Esophagus squamous epithelium (tissue), 4 donors: ENCODE results near the gene NEDD4.

ENCODE experiments used
- POLR2A ChIP-seq, 4 donors: fragments of 450-650 bp; IDR thresholded peaks; one replicate each; pipeline ENCODE4 v1.6.1; 2017; ENCODE audit warnings: antibody characterized with exemption in 4 of 4, mild to moderate bottlenecking in 4 of 4, moderate library complexity in 3 of 4
- TF ChIP-seq, protein P1 (sequence below), 6 experiments: fragments of 450-650 bp in 4 of 6; fragments of 200-600 bp in 2 of 6; sonication (generic) in 2 of 6; IDR thresholded peaks; one replicate each; pipeline ENCODE4 v1.5.1; 2016 to 2019; ENCODE audit warnings: antibody characterized with exemption in 6 of 6, mild to moderate bottlenecking in 4 of 6, moderate library complexity in 4 of 6

DNA sequence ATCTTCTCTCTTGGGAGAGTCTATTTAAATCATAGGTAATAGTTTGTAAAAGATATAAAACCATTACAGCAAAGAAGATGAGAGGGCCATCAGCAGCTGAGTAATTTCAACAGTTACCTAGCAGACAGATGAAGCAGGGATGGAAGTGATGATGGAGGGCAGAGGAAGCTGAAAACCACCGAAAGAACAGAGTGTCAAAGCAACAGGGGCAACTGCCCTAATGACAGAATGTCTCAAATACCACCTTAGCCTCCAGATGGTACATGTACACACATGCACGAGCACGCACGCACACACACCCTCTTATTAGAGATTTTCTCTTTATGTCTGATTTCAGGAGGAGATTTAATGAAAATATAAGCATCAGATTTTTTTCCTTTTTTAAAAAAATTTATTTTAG lies 64.5 kb downstream of the NEDD4 start:
- TF ChIP-seq, protein P1, sequence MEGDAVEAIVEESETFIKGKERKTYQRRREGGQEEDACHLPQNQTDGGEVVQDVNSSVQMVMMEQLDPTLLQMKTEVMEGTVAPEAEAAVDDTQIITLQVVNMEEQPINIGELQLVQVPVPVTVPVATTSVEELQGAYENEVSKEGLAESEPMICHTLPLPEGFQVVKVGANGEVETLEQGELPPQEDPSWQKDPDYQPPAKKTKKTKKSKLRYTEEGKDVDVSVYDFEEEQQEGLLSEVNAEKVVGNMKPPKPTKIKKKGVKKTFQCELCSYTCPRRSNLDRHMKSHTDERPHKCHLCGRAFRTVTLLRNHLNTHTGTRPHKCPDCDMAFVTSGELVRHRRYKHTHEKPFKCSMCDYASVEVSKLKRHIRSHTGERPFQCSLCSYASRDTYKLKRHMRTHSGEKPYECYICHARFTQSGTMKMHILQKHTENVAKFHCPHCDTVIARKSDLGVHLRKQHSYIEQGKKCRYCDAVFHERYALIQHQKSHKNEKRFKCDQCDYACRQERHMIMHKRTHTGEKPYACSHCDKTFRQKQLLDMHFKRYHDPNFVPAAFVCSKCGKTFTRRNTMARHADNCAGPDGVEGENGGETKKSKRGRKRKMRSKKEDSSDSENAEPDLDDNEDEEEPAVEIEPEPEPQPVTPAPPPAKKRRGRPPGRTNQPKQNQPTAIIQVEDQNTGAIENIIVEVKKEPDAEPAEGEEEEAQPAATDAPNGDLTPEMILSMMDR (IDR thresholded peaks at IDR 0.05): no peak
- TF ChIP-seq POLR2A (IDR thresholded peaks at IDR 0.05): no peak
